Measurements from ENCODE around the gene SNAI1.
"Not testable (repeated sequence)": the region's sequence is repeated elsewhere in the genome, so short reads cannot be mapped to it uniquely, and the experiment has no call there.

Gene SNAI1

DNA sequence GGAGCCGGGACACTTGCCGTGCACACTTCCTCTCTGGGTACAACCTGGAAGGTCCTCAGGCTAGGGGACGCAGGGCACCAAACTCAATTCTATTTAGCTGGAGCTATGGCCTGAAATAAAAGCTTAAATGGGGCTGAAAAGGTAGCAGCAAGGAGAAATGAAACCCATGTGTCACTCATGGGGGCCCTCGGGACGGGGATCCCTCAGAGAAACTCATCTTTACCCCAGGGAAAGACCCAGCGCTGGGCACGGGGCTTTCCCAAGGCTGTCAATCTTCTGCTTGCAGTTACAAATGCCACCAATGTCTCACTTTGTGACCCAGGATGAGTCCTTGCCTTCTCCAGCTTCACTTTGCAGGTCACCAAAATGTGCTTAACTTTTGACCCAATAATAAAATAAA lies 16.5 kb downstream of the SNAI1 start:
- H3K27me3 ChIP-seq (ENCODE audit: insufficient read depth, poor library complexity, severe bottlenecking) = no peaks in the 10 kb centered on the region
- TF ChIP-seq, protein P1, sequence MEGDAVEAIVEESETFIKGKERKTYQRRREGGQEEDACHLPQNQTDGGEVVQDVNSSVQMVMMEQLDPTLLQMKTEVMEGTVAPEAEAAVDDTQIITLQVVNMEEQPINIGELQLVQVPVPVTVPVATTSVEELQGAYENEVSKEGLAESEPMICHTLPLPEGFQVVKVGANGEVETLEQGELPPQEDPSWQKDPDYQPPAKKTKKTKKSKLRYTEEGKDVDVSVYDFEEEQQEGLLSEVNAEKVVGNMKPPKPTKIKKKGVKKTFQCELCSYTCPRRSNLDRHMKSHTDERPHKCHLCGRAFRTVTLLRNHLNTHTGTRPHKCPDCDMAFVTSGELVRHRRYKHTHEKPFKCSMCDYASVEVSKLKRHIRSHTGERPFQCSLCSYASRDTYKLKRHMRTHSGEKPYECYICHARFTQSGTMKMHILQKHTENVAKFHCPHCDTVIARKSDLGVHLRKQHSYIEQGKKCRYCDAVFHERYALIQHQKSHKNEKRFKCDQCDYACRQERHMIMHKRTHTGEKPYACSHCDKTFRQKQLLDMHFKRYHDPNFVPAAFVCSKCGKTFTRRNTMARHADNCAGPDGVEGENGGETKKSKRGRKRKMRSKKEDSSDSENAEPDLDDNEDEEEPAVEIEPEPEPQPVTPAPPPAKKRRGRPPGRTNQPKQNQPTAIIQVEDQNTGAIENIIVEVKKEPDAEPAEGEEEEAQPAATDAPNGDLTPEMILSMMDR (IDR thresholded peaks at IDR 0.05; ENCODE audit: poor library complexity, severe bottlenecking) = no peak
- H3K36me3 ChIP-seq (ENCODE audit: low read depth) = no peaks in the 10 kb centered on the region
- H3K4me3 ChIP-seq (ENCODE audit: severe bottlenecking) = no peak overlapping the region
- DNase-seq (ENCODE audit: low spot score) (no peak), ATAC-seq (ENCODE audit: low read depth) (no peak)
- no peaks in the 10 kb centered on the region for H3K9me3 ChIP-seq (ENCODE audit: severe bottlenecking)
- peaks cover 11% of the 10 kb centered on the region for H3K4me1 ChIP-seq (ENCODE audit: insufficient read depth, poor library complexity, severe bottlenecking)
- H3K27ac ChIP-seq (ENCODE audit: poor library complexity, severe bottlenecking) = no peak overlapping the region

DNA sequence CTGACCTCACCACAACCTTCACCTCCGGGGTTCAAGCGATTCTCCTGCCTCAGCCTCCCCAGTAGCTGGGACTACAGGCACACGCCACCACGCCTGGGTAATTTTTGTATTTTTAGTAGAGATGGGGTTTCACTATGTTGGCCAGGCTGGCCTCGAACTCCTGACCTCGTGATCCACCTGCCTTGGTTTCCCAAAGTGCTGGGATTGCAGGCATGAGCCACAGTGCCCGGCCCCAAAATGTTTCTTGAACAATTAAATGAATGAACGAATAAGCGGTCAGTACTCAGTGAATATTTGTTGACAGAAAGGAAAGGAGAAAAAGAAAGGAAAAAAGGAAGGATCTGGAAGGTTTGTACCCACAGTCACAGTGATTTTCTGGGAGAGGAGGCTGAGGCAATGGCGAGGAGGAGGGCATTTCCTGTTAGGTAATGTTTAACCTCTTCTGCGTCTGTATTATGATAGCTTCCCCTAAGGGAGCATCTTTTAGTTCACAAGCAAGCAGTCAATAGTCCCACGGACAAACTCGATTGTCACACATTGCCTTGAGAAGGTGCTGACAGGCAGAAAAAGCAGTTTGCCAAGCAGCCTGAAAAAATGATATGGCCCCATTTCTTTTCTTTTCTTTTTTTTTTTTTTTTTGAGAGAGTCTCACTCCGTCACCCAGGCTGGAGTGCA lies 17.9 kb downstream of the SNAI1 start:
- not testable (repeated sequence) for H3K27ac ChIP-seq (ENCODE audit: poor library complexity, severe bottlenecking); H3K9me3 ChIP-seq (ENCODE audit: severe bottlenecking); ATAC-seq (ENCODE audit: low read depth); DNase-seq (ENCODE audit: low spot score); H3K36me3 ChIP-seq (ENCODE audit: low read depth); H3K4me3 ChIP-seq (ENCODE audit: severe bottlenecking); H3K27me3 ChIP-seq (ENCODE audit: insufficient read depth, poor library complexity, severe bottlenecking)
- peaks cover 11% of the 10 kb centered on the region for H3K4me1 ChIP-seq (ENCODE audit: insufficient read depth, poor library complexity, severe bottlenecking)

DNA sequence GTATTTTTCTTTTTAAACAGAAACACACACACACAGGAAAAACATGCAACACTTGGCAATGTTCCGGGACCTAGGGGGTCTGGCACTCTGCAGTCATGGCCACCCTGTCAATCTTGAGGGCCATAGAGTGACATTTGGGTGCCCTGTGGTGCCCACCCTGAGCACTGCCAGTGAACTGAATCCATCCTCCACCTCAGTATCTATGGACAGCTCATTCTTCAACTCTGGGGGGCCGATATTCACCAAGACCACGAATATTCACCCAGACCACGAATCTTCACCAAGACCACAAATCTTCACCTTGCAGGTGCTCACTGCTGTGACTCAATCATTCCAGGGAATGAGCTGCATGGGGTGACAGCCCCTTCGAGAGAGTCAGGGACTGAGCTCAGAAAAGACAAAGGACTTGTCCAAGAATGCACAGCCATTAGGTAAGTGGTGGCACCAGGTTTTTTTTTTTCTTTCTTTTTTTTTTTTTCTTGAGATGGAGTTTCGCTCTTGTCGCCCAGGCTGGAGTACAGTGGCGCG lies 19.1 kb downstream of the SNAI1 start:
- Histone ChIP-seq H3K27ac (ENCODE audit: poor library complexity, severe bottlenecking) (no peak overlapping the region), H3K4me3 (ENCODE audit: severe bottlenecking) (no peak overlapping the region), H3K36me3 (ENCODE audit: low read depth) (no peaks in the 10 kb centered on the region), H3K4me1 (ENCODE audit: insufficient read depth, poor library complexity, severe bottlenecking) (peaks cover 11% of the 10 kb centered on the region), H3K9me3 (ENCODE audit: severe bottlenecking) (no peaks in the 10 kb centered on the region), H3K27me3 (ENCODE audit: insufficient read depth, poor library complexity, severe bottlenecking) (no peaks in the 10 kb centered on the region)
- DNase-seq (ENCODE audit: low spot score) = no peak
- TF ChIP-seq, protein P1 (IDR thresholded peaks at IDR 0.05; ENCODE audit: poor library complexity, severe bottlenecking) = no peak
- ATAC-seq (ENCODE audit: low read depth) = no peak

DNA sequence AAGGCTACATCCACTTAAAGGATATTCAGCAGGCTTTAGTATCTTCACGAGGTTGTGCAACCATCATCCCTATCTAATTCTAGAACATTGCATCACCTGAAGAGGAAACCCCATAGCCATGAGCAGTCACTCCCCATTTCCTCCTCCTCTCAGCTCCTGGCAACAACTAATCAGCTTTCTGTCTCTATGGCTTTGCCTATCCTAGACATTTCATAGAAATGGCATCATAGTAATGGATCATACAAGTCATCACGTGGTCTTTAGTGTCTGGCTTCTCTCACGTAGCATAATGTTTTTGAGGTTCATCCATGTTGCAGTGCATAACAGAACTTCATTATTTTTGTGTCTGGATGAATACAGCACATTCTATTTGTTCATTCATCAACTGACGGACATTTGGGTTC lies 20.5 kb downstream of the SNAI1 start:
- peaks cover 11% of the 10 kb centered on the region for H3K4me1 ChIP-seq (ENCODE audit: insufficient read depth, poor library complexity, severe bottlenecking)
- DNase-seq (ENCODE audit: low spot score) (no peak), ATAC-seq (ENCODE audit: low read depth) (peak; percentile 95)
- TF ChIP-seq, protein P1 (IDR thresholded peaks at IDR 0.05; ENCODE audit: poor library complexity, severe bottlenecking) = no peak
- H3K4me3 ChIP-seq (ENCODE audit: severe bottlenecking) = no peak overlapping the region
- no peaks in the 10 kb centered on the region for H3K9me3 ChIP-seq (ENCODE audit: severe bottlenecking)
- H3K27me3 ChIP-seq (ENCODE audit: insufficient read depth, poor library complexity, severe bottlenecking) = no peaks in the 10 kb centered on the region
- H3K27ac ChIP-seq (ENCODE audit: poor library complexity, severe bottlenecking) = peak overlapping the region; percentile 41
- H3K36me3 ChIP-seq (ENCODE audit: low read depth) = no peaks in the 10 kb centered on the region

DNA sequence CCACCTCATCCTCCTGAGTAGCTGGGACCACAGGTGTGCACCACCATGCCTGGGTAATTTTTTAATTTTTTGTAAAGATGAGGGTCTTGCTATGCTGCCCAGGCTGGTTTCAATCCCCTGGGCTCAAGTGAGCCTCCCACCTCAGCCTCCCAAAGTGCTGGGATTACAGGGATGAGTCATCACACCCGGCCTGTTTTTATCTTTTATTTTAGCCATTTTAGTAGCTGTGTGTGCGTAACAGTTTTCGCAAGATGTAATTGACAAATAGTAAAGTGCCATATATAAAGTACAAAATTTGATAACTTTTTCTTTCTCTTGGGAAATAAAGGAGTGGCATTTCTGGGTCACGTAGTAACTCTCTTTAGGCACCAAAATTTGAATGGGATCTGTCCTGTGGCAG lies 21.4 kb downstream of the SNAI1 start:
- TF ChIP-seq, protein P1 (IDR thresholded peaks at IDR 0.05; ENCODE audit: poor library complexity, severe bottlenecking) = no peak
- H3K4me3 ChIP-seq (ENCODE audit: severe bottlenecking) = no peak overlapping the region
- no peaks in the 10 kb centered on the region for H3K36me3 ChIP-seq (ENCODE audit: low read depth)
- no peaks in the 10 kb centered on the region for H3K27me3 ChIP-seq (ENCODE audit: insufficient read depth, poor library complexity, severe bottlenecking)
- no peak overlapping the region for H3K27ac ChIP-seq (ENCODE audit: poor library complexity, severe bottlenecking)
- no peaks in the 10 kb centered on the region for H3K9me3 ChIP-seq (ENCODE audit: severe bottlenecking)
- ATAC-seq (ENCODE audit: low read depth) = no peak
- H3K4me1 ChIP-seq (ENCODE audit: insufficient read depth, poor library complexity, severe bottlenecking) = peaks cover 11% of the 10 kb centered on the region
- DNase-seq (ENCODE audit: low spot score) = no peak
